Colonic mucosa (tissue), 4 donors: Measurements from ENCODE around the gene TCF12. TPM values are rescaled to one million over a fixed set of nuclear protein-coding genes. Genes with fewer than 3 reads are reported as not detected.
A peak's percentile ranks its signal among the peaks of the same experiment; 100 is the strongest.

Experiments
- DNase-seq: peaks from one replicate; pipeline ENCODE4 v3.0.0-alpha.2; 2020
- H3K27ac ChIP-seq: fragments of 200-600 bp; one replicate; pipeline ENCODE4 v1.8.0; 2021
- H3K27me3 ChIP-seq: fragments of 200-600 bp; one replicate; pipeline ENCODE4 v1.8.0; 2021
- H3K36me3 ChIP-seq: fragments of 200-600 bp; one replicate; pipeline ENCODE4 v1.8.0; 2021
- H3K4me1 ChIP-seq: fragments of 200-600 bp; one replicate; pipeline ENCODE4 v1.8.0; 2021; ENCODE audit warnings: mild to moderate bottlenecking
- H3K4me3 ChIP-seq: fragments of 200-600 bp; one replicate; pipeline ENCODE4 v1.8.0; 2021
- H3K9ac ChIP-seq, 2 donors: one replicate each; pipeline ENCODE4 v1.7.0; 2013; ENCODE audit warnings: control low read depth in 2 of 2, low read depth in 2 of 2, low read length in 2 of 2
- H3K9me3 ChIP-seq: fragments of 200-600 bp; one replicate; pipeline ENCODE4 v1.8.0; 2021
- CTCF ChIP-seq: fragments of 200-600 bp; IDR thresholded peaks from one replicate; pipeline ENCODE4 v1.8.0; 2022; ENCODE audit warnings: antibody characterized with exemption, mild to moderate bottlenecking
- intact Hi-C: fragments of 100-400 bp; cut with DNase I; formaldehyde crosslinking; loops from one replicate; pipeline ENCODE4 v1.14.1; 2022
- total RNA-seq, 2 donors: library from RNA; stranded (reverse); fragmentation: NEBNext Ultra II Directional in 1 of 2; extraction: Animal tissue kit (Norgen Biotek cat#: 25700) in 1 of 2; gene quantifications; one replicate each; pipeline ENCODE4 v1.2.1, GENCODE V29; 2021
- donor health status: healthy.
- donor health status: DM: no; HTN: no; CAD: no.
- donor health status: DM: no; HTN: no; CAD: no.

TCF12 gene
- total RNA-seq, 2 donors from 2014 or later = 68.7 to 76.3 TPM

DNA sequence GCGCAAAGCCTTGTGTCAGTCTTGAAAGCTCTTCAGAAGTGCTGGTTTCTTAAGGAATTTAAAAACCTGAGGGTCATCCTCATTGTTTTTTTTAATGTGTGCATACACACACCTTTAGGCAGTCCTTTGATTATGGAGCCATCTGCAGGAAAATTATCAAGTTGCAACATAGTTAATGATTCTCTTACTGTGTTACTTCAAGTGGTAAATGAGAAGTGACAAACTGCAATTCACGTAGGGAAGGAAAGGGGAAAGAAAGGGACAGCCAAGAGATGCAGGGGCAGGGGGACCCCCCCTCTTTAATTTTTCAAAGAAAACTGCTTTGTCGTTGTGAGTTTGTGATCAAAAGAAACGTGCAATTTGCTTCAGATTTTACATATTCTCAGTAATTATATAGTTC, 295.4 kb downstream of the TCF12 start:
- Histone ChIP-seq H3K27ac (no peak overlapping the region), H3K9me3 (no peaks in the 10 kb centered on the region), H3K9ac (no peak overlapping the region), H3K36me3 (no peaks in the 10 kb centered on the region), H3K4me3 (no peak overlapping the region), H3K27me3 (no peaks in the 10 kb centered on the region), H3K4me1 (no peaks in the 10 kb centered on the region)
- peak; percentile 39 for TF ChIP-seq CTCF
- intact Hi-C loops = loop anchor here (2.0 to 10.0 kb wide), 2 partner anchors 67 to 719 kb away; no protein-coding TSS in a partner anchor
- no peak for DNase-seq

- Histone ChIP-seq H3K4me3 (no peak overlapping the region), H3K4me1 (no peaks in the 10 kb centered on the region), H3K27me3 (no peaks in the 10 kb centered on the region), H3K9me3 (no peaks in the 10 kb centered on the region), H3K9ac (no peak overlapping the region), H3K36me3 (no peaks in the 10 kb centered on the region), H3K27ac (no peak overlapping the region)
- no peak for TF ChIP-seq CTCF
- no peak for DNase-seq
- intact Hi-C loops = loop anchor here (2.0 to 10.0 kb wide), 2 partner anchors 69 to 721 kb away; no protein-coding TSS in a partner anchor
These were observed 296.9 kb downstream of the TCF12 start for GRCh38 chr15:57215326-57215725.

DNA sequence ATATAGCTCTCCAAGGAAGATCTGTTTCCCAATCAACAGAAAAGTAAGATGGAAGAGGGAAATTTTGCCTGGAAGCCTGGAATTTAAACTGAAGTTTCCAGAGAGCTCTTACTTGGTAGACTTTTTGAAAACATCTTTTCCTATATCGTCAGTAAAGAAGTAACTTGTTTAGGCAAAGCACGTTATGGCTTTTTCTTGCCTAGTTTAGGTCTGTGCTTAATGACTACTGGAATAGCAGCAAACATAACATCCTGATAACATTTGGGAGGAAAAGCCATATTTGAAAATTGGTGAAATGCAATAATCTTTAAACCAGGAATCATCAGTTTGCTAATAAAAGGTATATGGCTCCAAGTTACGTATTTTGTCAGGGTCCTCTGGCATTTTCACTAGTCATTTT, 297.4 kb downstream of the TCF12 start:
- Histone ChIP-seq H3K4me1 (no peaks in the 10 kb centered on the region), H3K27me3 (no peaks in the 10 kb centered on the region), H3K9me3 (no peaks in the 10 kb centered on the region), H3K36me3 (no peaks in the 10 kb centered on the region), H3K4me3 (no peak overlapping the region), H3K27ac (peak overlapping the region; percentile 3), H3K9ac (no peak overlapping the region)
- TF ChIP-seq CTCF = no peak
- intact Hi-C loops = loop anchor here (2.0 to 10.0 kb wide), 2 partner anchors 69 to 721 kb away; no protein-coding TSS in a partner anchor
- DNase-seq = no peak

- no peaks in the 10 kb centered on the region for H3K4me1 ChIP-seq
These were observed 297.8 kb downstream of the TCF12 start for GRCh38 chr15:57216288-57216687.

GRCh38 chr15:57217778-57218598, 299.5 kb downstream of the TCF12 start:
- H3K9me3 ChIP-seq = no peaks in the 10 kb centered on the region
- intact Hi-C loops = loop anchor here (10.0 kb wide), 1 partner anchor 723 kb away; no protein-coding TSS in a partner anchor
- no peaks in the 10 kb centered on the region for H3K27me3 ChIP-seq
- no peak for DNase-seq
- H3K27ac ChIP-seq = no peak overlapping the region
- no peak overlapping the region for H3K4me3 ChIP-seq
- TF ChIP-seq CTCF = no peak
- H3K36me3 ChIP-seq = no peaks in the 10 kb centered on the region
- H3K9ac ChIP-seq = no peak overlapping the region
- H3K4me1 ChIP-seq = no peaks in the 10 kb centered on the region

More at GRCh38 chr15:57216288-57216687, 297.8 kb downstream of the TCF12 start:
- TF ChIP-seq CTCF = no peak
- no peaks in the 10 kb centered on the region for H3K9me3 ChIP-seq
- no peak overlapping the region for H3K4me3 ChIP-seq
- H3K9ac ChIP-seq = no peak overlapping the region
- intact Hi-C loops = loop anchor here (10.0 kb wide), 1 partner anchor 721 kb away; no protein-coding TSS in a partner anchor
- no peaks in the 10 kb centered on the region for H3K36me3 ChIP-seq
- peak overlapping the region; percentile 3 for H3K27ac ChIP-seq
- no peaks in the 10 kb centered on the region for H3K27me3 ChIP-seq
- no peak for DNase-seq
